Measurements from ENCODE around the gene FNDC8. TPM values are rescaled to one million over a fixed set of nuclear protein-coding genes. Genes with fewer than 3 reads are reported as not detected.

The FNDC8 gene
- total RNA-seq, 1 donor from 2014 or later = not detected

Other genes starting within 250 kb of the FNDC8 start
- 1.3 TPM for gene CCT6B, start 160.2 kb upstream of the FNDC8 start, total RNA-seq
- 10.7 TPM for gene ZNF830, start 160.1 kb upstream of the FNDC8 start, total RNA-seq
- 19.3 TPM for gene LIG3, start 141.1 kb upstream of the FNDC8 start, total RNA-seq
- gene RFFL, start 57.9 kb upstream of the FNDC8 start, total RNA-seq = 8.5 TPM
- gene RAD51D, start 1.8 kb upstream of the FNDC8 start, total RNA-seq = 6.4 TPM
- gene NLE1, start 20.7 kb downstream of the FNDC8 start, total RNA-seq = 4.5 TPM
- gene UNC45B, start 26.2 kb downstream of the FNDC8 start, total RNA-seq = 243 TPM
- not detected for gene SLC35G3, start 72.8 kb downstream of the FNDC8 start, total RNA-seq
- gene SLFN5, start 121.5 kb downstream of the FNDC8 start, total RNA-seq = 13.1 TPM